Measurements from ENCODE around the gene ARPC5L. TPM values are rescaled to one million over a fixed set of nuclear protein-coding genes. Genes with fewer than 3 reads are reported as not detected.
"Not testable (repeated sequence)": the region's sequence is repeated elsewhere in the genome, so short reads cannot be mapped to it uniquely, and the experiment has no call there.

The ARPC5L gene
- total and polyA plus RNA-seq, 2 experiments from 2014 or later: 44.0 to 84.4 TPM

DNA sequence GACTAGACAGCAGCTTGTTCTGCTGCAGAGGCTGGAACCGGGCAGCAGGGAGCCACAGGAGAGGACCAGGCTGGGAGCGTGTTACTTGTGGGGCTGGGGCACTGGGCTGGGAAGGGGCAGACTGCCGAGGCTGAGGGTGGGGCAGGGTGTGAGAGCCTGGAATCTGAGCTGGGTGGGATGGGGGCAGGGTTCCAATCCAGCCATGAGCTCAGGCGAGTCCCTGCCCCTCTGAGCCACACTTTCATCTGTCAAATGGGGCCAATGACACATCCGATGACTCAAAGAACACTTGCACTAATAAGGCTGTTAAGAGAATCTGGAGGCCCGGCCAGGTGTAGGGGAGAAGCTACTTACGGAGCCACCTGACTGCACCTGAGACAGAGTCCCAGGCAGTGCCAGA is 27.3 kb upstream of the ARPC5L start:
- WGBS (ENCODE audit: low lambda C conversion rate, missing lambda C conversion rate): 65% methylated on average over 7 of the region's 7 CpGs
- Histone ChIP-seq H2AFZ (no peak overlapping the region), H3K27ac (peak overlapping the region; percentile 35)

DNA sequence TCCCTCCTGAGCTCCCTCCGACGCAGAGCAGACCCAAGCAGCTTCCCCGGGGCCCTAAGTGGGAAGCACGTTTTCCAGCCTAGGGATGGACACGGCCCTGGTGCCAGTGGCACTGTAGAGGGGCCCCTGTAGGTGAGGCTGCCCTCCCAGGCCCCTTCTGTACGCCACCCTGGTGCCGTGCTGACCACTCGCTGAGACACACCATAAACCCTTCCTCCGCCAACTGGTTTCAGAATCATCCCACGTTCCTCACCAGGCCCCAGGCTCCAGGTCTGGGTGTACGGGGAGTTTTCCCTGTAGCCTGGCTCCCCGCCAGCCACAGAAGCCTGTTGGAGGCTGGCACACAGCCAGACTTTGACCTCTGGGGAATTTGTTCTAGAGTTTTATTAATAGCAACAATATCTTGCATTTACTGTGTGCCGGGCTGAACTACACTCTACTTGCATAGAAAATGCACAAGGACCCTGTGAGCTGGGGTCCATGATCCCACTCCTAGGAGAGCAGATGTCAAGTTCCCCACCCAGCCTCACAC is 26.8 kb upstream of the ARPC5L start:
- Histone ChIP-seq H3K27me3 (no peaks in the 10 kb centered on the region), H2AFZ (no peak overlapping the region), H4K20me1 (ENCODE audit: insufficient read depth, poor library complexity, severe bottlenecking) (no peaks in the 10 kb centered on the region), H3K27ac (peak overlapping the region; percentile 35), H3K9me2 (replicated peaks; ENCODE audit: insufficient read depth) (no peaks in the 10 kb centered on the region), H3K36me3 (replicated peaks; ENCODE audit: insufficient read depth, low read depth) (no peaks in the 10 kb centered on the region), H3K4me1 (ENCODE audit: insufficient read depth) (peaks cover 17% of the 10 kb centered on the region), H3K9me3 (ENCODE audit: low read depth) (no peaks in the 10 kb centered on the region), H3K79me2 (no peaks in the 10 kb centered on the region), H3K4me2 (peak overlapping the region; percentile 47), H3K4me3 (no peak overlapping the region)
- TF ChIP-seq, protein P1, sequence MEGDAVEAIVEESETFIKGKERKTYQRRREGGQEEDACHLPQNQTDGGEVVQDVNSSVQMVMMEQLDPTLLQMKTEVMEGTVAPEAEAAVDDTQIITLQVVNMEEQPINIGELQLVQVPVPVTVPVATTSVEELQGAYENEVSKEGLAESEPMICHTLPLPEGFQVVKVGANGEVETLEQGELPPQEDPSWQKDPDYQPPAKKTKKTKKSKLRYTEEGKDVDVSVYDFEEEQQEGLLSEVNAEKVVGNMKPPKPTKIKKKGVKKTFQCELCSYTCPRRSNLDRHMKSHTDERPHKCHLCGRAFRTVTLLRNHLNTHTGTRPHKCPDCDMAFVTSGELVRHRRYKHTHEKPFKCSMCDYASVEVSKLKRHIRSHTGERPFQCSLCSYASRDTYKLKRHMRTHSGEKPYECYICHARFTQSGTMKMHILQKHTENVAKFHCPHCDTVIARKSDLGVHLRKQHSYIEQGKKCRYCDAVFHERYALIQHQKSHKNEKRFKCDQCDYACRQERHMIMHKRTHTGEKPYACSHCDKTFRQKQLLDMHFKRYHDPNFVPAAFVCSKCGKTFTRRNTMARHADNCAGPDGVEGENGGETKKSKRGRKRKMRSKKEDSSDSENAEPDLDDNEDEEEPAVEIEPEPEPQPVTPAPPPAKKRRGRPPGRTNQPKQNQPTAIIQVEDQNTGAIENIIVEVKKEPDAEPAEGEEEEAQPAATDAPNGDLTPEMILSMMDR (IDR thresholded peaks at IDR 0.05; ENCODE audit: poor library complexity): no peak
- 63% methylated on average over 13 of the region's 13 CpGs for WGBS (ENCODE audit: low lambda C conversion rate, missing lambda C conversion rate)
- peak; percentile 92 for DNase-seq (ENCODE audit: low spot score)

More for the DNA sequence above, 27.3 kb upstream of the ARPC5L start:
- H3K4me1 ChIP-seq (ENCODE audit: insufficient read depth): peaks cover 17% of the 10 kb centered on the region
- H3K27me3 ChIP-seq: no peaks in the 10 kb centered on the region
- no peaks in the 10 kb centered on the region for H3K9me3 ChIP-seq (ENCODE audit: low read depth)
- no peaks in the 10 kb centered on the region for H4K20me1 ChIP-seq (ENCODE audit: insufficient read depth, poor library complexity, severe bottlenecking)
- no peaks in the 10 kb centered on the region for H3K9me2 ChIP-seq (replicated peaks; ENCODE audit: insufficient read depth)
- no peaks in the 10 kb centered on the region for H3K79me2 ChIP-seq
- no peak overlapping the region for H3K4me2 ChIP-seq
- DNase-seq (ENCODE audit: low spot score): peak; percentile 39
- TF ChIP-seq EZH2 (IDR thresholded peaks at IDR 0.05; ENCODE audit: borderline replicate concordance) (no peak), EZH2phosphoT487 (IDR thresholded peaks at IDR 0.05; ENCODE audit: low read depth, severe bottlenecking, unreplicated experiment) (no peak)
- TF ChIP-seq, protein P1 (IDR thresholded peaks at IDR 0.05; ENCODE audit: poor library complexity): no peak
- no peak overlapping the region for H3K4me3 ChIP-seq
- H3K36me3 ChIP-seq (replicated peaks; ENCODE audit: insufficient read depth, low read depth): no peaks in the 10 kb centered on the region

DNA sequence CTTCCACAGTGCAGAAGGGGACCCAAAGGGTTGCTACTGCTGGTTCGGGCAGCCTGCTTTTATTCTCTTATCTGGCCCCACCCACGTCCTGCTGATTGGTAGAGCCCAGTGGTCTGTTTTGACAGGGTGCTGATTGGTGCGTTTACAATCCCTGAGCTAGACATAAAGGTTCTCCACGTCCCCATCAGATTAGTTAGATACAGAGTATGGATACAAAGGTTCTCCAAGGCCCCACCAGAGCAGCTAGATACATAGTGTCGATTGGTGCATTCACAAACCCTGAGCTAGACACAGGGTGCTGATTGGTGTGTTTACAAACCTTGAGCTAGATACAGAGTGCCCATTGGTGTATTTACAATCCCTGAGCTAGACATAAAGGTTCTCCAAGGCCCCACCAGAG is 23.8 kb upstream of the ARPC5L start:
- WGBS (ENCODE audit: low lambda C conversion rate, missing lambda C conversion rate): 79% methylated on average over 5 of the region's 5 CpGs
- peaks cover 13% of the 10 kb centered on the region for H3K4me1 ChIP-seq (ENCODE audit: insufficient read depth)
- DNase-seq (ENCODE audit: low spot score); H3K27me3 ChIP-seq; H3K36me3 ChIP-seq (replicated peaks; ENCODE audit: insufficient read depth, low read depth); H3K4me3 ChIP-seq; H3K27ac ChIP-seq; H4K20me1 ChIP-seq (ENCODE audit: insufficient read depth, poor library complexity, severe bottlenecking); H3K79me2 ChIP-seq; H3K9me2 ChIP-seq (replicated peaks; ENCODE audit: insufficient read depth); H3K4me2 ChIP-seq; H2AFZ ChIP-seq; H3K9me3 ChIP-seq (ENCODE audit: low read depth): not testable (repeated sequence)

DNA sequence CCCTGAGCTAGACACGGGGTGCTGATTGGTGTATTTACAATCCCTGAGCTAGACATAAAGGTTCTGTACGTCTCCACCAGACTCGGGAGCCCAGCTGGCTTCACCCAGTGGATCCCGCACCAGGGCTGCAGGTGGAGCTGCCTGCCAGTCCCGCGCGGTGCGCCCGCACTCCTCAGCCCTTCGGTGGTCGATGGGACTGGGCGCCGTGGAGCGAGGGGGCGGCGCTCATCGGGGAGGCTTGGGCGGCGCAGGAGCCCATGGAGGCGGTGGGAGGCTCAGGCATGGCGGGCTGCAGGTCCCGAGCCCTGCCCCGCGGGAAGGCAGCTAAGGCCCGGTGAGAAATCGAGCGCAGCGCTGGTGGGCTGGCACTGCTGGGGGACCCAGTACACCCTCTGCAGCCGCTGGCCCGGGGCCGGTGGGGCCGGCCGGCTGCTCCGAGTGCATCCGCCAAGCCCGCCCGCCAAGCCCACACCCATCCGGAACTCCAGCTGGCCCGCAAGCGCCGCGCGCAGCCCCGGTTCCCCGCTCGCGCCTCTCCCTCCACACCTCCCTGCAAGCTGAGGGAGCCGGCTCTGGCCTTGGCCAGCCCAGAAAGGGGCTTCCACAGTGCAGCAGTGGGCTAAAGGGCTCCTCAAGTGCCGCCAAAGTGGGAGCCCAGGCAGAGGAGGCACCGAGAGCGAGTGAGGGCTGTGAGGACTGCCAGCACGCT is 23.2 kb upstream of the ARPC5L start:
- 95% methylated on average over 26 of the region's 52 CpGs for WGBS (ENCODE audit: low lambda C conversion rate, missing lambda C conversion rate)
- not testable (repeated sequence) for H3K27ac ChIP-seq; DNase-seq (ENCODE audit: low spot score); H3K4me2 ChIP-seq; H2AFZ ChIP-seq; H3K9me2 ChIP-seq (replicated peaks; ENCODE audit: insufficient read depth); H3K36me3 ChIP-seq (replicated peaks; ENCODE audit: insufficient read depth, low read depth); H3K79me2 ChIP-seq; H3K4me3 ChIP-seq; H3K27me3 ChIP-seq; H3K9me3 ChIP-seq (ENCODE audit: low read depth); H4K20me1 ChIP-seq (ENCODE audit: insufficient read depth, poor library complexity, severe bottlenecking)
- H3K4me1 ChIP-seq (ENCODE audit: insufficient read depth): peaks cover 13% of the 10 kb centered on the region
